ENCODE results near the gene PDZD7. TPM values are rescaled to one million over a fixed set of nuclear protein-coding genes. Genes with fewer than 3 reads are reported as not detected.

PDZD7 gene
- total and polyA plus RNA-seq, 2 of the 8 experiments (the other 6 are each of a cell fraction or from before 2014, with no cell fraction given), result 0.88 to 1.6 TPM

- POLR2A ChIA-PET (ENCODE audit: partially characterized antibody), result interaction anchor here (0.7 to 2.9 kb wide), 4 partner anchors 13 to 25 kb away, joined by 3 to 10 read pairs (median 4); partner anchors contain the start of genes MRPL43 and TWNK
- FAIRE-seq, result no peak
- WGBS, 2 experiments (ENCODE audit: extremely low coverage in 1 of 2, insufficient coverage in 1 of 2, insufficient read length in 1 of 2, insufficient replicate concordance in 2 of 2, low coverage in 1 of 2, low lambda C conversion rate in 2 of 2, missing lambda C conversion rate in 1 of 2), result 85% methylated on average over 12 of the region's 13 CpGs; no CpG with 5 or more reads in 1 of the 2 experiments
These were observed 58.6 kb downstream of the PDZD7 start for GRCh38 chr10:100972115-100972903.

More at GRCh38 chr10:100972115-100972903, 58.6 kb downstream of the PDZD7 start:
- H2BK12ac ChIP-seq (ENCODE audit: low read depth, low read length), result no peak overlapping the region
- H2BK5ac ChIP-seq (ENCODE audit: low read depth, low read length), result no peak overlapping the region
- H3K9ac ChIP-seq (replicated peaks in 1 of 4; ENCODE audit: extremely low read depth in 1 of 4, low read depth in 3 of 4, low read length in 3 of 4), result no peak overlapping the region
- peak overlapping the region in 1 of 4 experiments; percentile 2; a peak in 1 of 8 replicates for H3K4me3 ChIP-seq (ENCODE audit: extremely low read depth in 1 of 4, insufficient read depth in 2 of 4, low read depth in 3 of 4, low read length in 4 of 4)
- no peak overlapping the region for H4K8ac ChIP-seq (ENCODE audit: extremely low read depth, insufficient read depth, low read length)
- peaks cover 0 to 3% (median 1%) of the 10 kb centered on the region in 4 experiments; a peak in 1 of 7 replicates for H3K27me3 ChIP-seq (replicated peaks in 1 of 4; ENCODE audit: control insufficient read depth in 3 of 4, extremely low read depth in 1 of 4, insufficient read depth in 3 of 4, low read length in 3 of 4)
- peaks cover 9% of the 10 kb centered on the region for H3K23me2 ChIP-seq (ENCODE audit: low read depth, low read length)
- H2BK20ac ChIP-seq (ENCODE audit: low read length), result no peak overlapping the region
- H2BK15ac ChIP-seq (ENCODE audit: low read length), result no peak overlapping the region
- no peak overlapping the region for H3K4ac ChIP-seq (replicated peaks; ENCODE audit: insufficient read length, low read depth, low read length)
- H3K79me2 ChIP-seq (ENCODE audit: control insufficient read depth in 1 of 2, insufficient read depth in 2 of 2, low read length in 2 of 2), result no peaks in the 10 kb centered on the region
- no peak overlapping the region for H2AK5ac ChIP-seq (ENCODE audit: low read depth, low read length)
- CTCF ChIA-PET (ENCODE audit: partially characterized antibody), result interaction anchor here (1.0 to 3.0 kb wide), 7 partner anchors 14 to 69 kb away, joined by 3 to 15 read pairs (median 4); no protein-coding TSS in a partner anchor
- no peak overlapping the region for H3K18ac ChIP-seq (ENCODE audit: extremely low read depth, low read length)
- H3K14ac ChIP-seq (ENCODE audit: insufficient read length), result no peak overlapping the region
- peaks cover 7 to 19% (median 10%) of the 10 kb centered on the region in 4 experiments for H3K4me1 ChIP-seq (replicated peaks in 1 of 4; ENCODE audit: control insufficient read depth in 3 of 4, insufficient read depth in 4 of 4, low read length in 3 of 4)
- peak in 1 of 3 experiments; percentile 1; a peak in 1 of 4 replicates for TF ChIP-seq CTCF (IDR thresholded peaks at IDR 0.05; ENCODE audit: control extremely low read depth in 1 of 3, insufficient read depth in 1 of 3, low read depth in 1 of 3, low read length in 3 of 3)
- no peak for TF ChIP-seq EZH2 (IDR thresholded peaks at IDR 0.05; ENCODE audit: low read depth, low read length, severe bottlenecking)
- no peak overlapping the region for H4K5ac ChIP-seq (ENCODE audit: insufficient read length, low read depth, low read length)
- no peak for DNase-seq (ENCODE audit: low read depth in 1 of 2, low spot score in 2 of 2)
- H3K36me3 ChIP-seq (ENCODE audit: control insufficient read depth in 2 of 4, insufficient read depth in 4 of 4, low read length in 3 of 4), result no peaks in the 10 kb centered on the region
- H2AFZ ChIP-seq (ENCODE audit: low read length), result no peak overlapping the region
- H3K79me1 ChIP-seq (ENCODE audit: low read depth, low read length), result no peaks in the 10 kb centered on the region
- no peak overlapping the region for H3K23ac ChIP-seq (ENCODE audit: insufficient read length)
- H4K91ac ChIP-seq (replicated peaks; ENCODE audit: insufficient read length, low read length), result no peak overlapping the region
- H3K56ac ChIP-seq (replicated peaks; ENCODE audit: insufficient read length, low read depth, low read length), result no peak overlapping the region
- no peaks in the 10 kb centered on the region for H3K9me3 ChIP-seq (ENCODE audit: insufficient read depth in 2 of 2, low read depth in 1 of 2, low read length in 1 of 2)
- peak overlapping the region in 1 of 2 experiments; percentile 29; a peak in 1 of 4 replicates for H3K4me2 ChIP-seq (ENCODE audit: insufficient read depth in 1 of 2, low read depth in 2 of 2, low read length in 2 of 2)
- no peak overlapping the region for H2BK120ac ChIP-seq (replicated peaks; ENCODE audit: low read depth, low read length)
- H4K20me1 ChIP-seq (replicated peaks in 1 of 2; ENCODE audit: control insufficient read depth in 1 of 2, insufficient read depth in 2 of 2, low read length in 2 of 2), result peaks cover 0 to 11% of the 10 kb centered on the region in 2 experiments
- no peak overlapping the region for H3K27ac ChIP-seq (ENCODE audit: low read depth, low read length)

All from H1 (cell line).